Measurements from ENCODE around the gene AFF3.

AFF3 gene

GRCh38 chr2:99722476-99722875 is 419.9 kb downstream of the AFF3 start:
- no peak for ATAC-seq
- TF ChIP-seq ZFP30 (CRISPR knock-in tag; IDR thresholded peaks at IDR 0.05) (no peak), PPARA (CRISPR knock-in tag; IDR thresholded peaks at IDR 0.05; ENCODE audit: borderline replicate concordance) (no peak), TCF4 (CRISPR knock-in tag; IDR thresholded peaks at IDR 0.05; ENCODE audit: borderline replicate concordance) (no peak), ZC3H10 (CRISPR knock-in tag; IDR thresholded peaks at IDR 0.05) (no peak), ZFP3 (CRISPR knock-in tag; IDR thresholded peaks at IDR 0.05) (no peak), ISL1 (CRISPR knock-in tag; IDR thresholded peaks at IDR 0.05) (no peak), RARB (CRISPR knock-in tag; IDR thresholded peaks at IDR 0.05) (no peak), TOX (CRISPR knock-in tag; IDR thresholded peaks at IDR 0.05; ENCODE audit: borderline replicate concordance) (no peak), ZNF8 (CRISPR knock-in tag; IDR thresholded peaks at IDR 0.05) (no peak), CREB5 (CRISPR knock-in tag; IDR thresholded peaks at IDR 0.05; ENCODE audit: low read depth) (no peak), CSDC2 (CRISPR knock-in tag; IDR thresholded peaks at IDR 0.05) (no peak), ZNF70 (CRISPR knock-in tag; IDR thresholded peaks at IDR 0.05) (no peak), ARNTL (CRISPR knock-in tag; IDR thresholded peaks at IDR 0.05; ENCODE audit: borderline replicate concordance, low read depth) (no peak), ESRRG (CRISPR knock-in tag; IDR thresholded peaks at IDR 0.05) (no peak), ZNF565 (CRISPR knock-in tag; conservative IDR thresholded peaks at IDR 0.05; ENCODE audit: low read depth) (no peak), GLIS3 (CRISPR knock-in tag; IDR thresholded peaks at IDR 0.05) (no peak), SNAI2 (CRISPR knock-in tag; IDR thresholded peaks at IDR 0.05) (no peak)
- TF ChIP-seq, protein P1, sequence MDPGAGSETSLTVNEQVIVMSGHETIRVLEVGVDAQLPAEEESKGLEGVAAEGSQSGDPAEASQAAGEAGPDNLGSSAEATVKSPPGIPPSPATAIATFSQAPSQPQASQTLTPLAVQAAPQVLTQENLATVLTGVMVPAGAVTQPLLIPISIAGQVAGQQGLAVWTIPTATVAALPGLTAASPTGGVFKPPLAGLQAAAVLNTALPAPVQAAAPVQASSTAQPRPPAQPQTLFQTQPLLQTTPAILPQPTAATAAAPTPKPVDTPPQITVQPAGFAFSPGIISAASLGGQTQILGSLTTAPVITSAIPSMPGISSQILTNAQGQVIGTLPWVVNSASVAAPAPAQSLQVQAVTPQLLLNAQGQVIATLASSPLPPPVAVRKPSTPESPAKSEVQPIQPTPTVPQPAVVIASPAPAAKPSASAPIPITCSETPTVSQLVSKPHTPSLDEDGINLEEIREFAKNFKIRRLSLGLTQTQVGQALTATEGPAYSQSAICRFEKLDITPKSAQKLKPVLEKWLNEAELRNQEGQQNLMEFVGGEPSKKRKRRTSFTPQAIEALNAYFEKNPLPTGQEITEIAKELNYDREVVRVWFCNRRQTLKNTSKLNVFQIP (CRISPR knock-in tag; IDR thresholded peaks at IDR 0.05; ENCODE audit: borderline replicate concordance, low read depth): no peak
- TF ChIP-seq, protein P2, sequence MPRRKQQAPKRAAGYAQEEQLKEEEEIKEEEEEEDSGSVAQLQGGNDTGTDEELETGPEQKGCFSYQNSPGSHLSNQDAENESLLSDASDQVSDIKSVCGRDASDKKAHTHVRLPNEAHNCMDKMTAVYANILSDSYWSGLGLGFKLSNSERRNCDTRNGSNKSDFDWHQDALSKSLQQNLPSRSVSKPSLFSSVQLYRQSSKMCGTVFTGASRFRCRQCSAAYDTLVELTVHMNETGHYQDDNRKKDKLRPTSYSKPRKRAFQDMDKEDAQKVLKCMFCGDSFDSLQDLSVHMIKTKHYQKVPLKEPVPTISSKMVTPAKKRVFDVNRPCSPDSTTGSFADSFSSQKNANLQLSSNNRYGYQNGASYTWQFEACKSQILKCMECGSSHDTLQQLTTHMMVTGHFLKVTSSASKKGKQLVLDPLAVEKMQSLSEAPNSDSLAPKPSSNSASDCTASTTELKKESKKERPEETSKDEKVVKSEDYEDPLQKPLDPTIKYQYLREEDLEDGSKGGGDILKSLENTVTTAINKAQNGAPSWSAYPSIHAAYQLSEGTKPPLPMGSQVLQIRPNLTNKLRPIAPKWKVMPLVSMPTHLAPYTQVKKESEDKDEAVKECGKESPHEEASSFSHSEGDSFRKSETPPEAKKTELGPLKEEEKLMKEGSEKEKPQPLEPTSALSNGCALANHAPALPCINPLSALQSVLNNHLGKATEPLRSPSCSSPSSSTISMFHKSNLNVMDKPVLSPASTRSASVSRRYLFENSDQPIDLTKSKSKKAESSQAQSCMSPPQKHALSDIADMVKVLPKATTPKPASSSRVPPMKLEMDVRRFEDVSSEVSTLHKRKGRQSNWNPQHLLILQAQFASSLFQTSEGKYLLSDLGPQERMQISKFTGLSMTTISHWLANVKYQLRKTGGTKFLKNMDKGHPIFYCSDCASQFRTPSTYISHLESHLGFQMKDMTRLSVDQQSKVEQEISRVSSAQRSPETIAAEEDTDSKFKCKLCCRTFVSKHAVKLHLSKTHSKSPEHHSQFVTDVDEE (CRISPR knock-in tag; IDR thresholded peaks at IDR 0.05): no peak
- TF ChIP-seq, protein P3, sequence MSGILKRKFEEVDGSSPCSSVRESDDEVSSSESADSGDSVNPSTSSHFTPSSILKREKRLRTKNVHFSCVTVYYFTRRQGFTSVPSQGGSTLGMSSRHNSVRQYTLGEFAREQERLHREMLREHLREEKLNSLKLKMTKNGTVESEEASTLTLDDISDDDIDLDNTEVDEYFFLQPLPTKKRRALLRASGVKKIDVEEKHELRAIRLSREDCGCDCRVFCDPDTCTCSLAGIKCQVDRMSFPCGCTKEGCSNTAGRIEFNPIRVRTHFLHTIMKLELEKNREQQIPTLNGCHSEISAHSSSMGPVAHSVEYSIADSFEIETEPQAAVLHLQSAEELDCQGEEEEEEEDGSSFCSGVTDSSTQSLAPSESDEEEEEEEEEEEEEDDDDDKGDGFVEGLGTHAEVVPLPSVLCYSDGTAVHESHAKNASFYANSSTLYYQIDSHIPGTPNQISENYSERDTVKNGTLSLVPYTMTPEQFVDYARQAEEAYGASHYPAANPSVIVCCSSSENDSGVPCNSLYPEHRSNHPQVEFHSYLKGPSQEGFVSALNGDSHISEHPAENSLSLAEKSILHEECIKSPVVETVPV (CRISPR knock-in tag; IDR thresholded peaks at IDR 0.05): no peak

- no peak for ATAC-seq
- TF ChIP-seq, protein P1 (CRISPR knock-in tag; IDR thresholded peaks at IDR 0.05; ENCODE audit: borderline replicate concordance, low read depth): no peak
- TF ChIP-seq ZC3H10 (CRISPR knock-in tag; IDR thresholded peaks at IDR 0.05): no peak
- TF ChIP-seq, protein P4, sequence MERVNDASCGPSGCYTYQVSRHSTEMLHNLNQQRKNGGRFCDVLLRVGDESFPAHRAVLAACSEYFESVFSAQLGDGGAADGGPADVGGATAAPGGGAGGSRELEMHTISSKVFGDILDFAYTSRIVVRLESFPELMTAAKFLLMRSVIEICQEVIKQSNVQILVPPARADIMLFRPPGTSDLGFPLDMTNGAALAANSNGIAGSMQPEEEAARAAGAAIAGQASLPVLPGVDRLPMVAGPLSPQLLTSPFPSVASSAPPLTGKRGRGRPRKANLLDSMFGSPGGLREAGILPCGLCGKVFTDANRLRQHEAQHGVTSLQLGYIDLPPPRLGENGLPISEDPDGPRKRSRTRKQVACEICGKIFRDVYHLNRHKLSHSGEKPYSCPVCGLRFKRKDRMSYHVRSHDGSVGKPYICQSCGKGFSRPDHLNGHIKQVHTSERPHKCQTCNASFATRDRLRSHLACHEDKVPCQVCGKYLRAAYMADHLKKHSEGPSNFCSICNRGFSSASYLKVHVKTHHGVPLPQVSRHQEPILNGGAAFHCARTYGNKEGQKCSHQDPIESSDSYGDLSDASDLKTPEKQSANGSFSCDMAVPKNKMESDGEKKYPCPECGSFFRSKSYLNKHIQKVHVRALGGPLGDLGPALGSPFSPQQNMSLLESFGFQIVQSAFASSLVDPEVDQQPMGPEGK (CRISPR knock-in tag; IDR thresholded peaks at IDR 0.05; ENCODE audit: borderline replicate concordance): no peak
- TF ChIP-seq ARNTL (CRISPR knock-in tag; IDR thresholded peaks at IDR 0.05; ENCODE audit: borderline replicate concordance, low read depth): no peak
- TF ChIP-seq ZFP3 (CRISPR knock-in tag; IDR thresholded peaks at IDR 0.05): no peak
- TF ChIP-seq TOX (CRISPR knock-in tag; IDR thresholded peaks at IDR 0.05; ENCODE audit: borderline replicate concordance): no peak
Observed at GRCh38 chr2:99719102-99719501, 423.3 kb downstream of the AFF3 start.

Data from SK-N-SH treated with all-trans-retinoic acid at 6 μM for 48 hours (cell line).